Neural cell (in vitro differentiated cells): ENCODE results near the gene CLCN4. TPM values are rescaled to one million over a fixed set of nuclear protein-coding genes. Genes with fewer than 3 reads are reported as not detected.

ENCODE experiments used
- H2AFZ ChIP-seq: fragments of 200-600, 300-800 bp; sonication (generic), shearing (Covaris generic); 2 replicates; pipeline ENCODE4 v1.6.0; 2014; ENCODE audit warnings: low read depth, mild to moderate bottlenecking, antibody characterized with exemption, low read length, moderate library complexity
- H3F3A ChIP-seq: fragments of 200-600 bp; shearing (Covaris generic); 2 replicates; pipeline ENCODE4 v1.6.1; 2016; ENCODE audit warnings: mild to moderate bottlenecking, moderate library complexity, mixed read lengths, antibody characterized with exemption, low read length; ENCODE audit not compliant: insufficient read depth, poor library complexity, severe bottlenecking
- H3K27ac ChIP-seq: fragments of 200-600, 300-800 bp; sonication (generic), shearing (Covaris generic); 2 replicates; pipeline ENCODE4 v1.5.1; 2014; ENCODE audit warnings: mild to moderate bottlenecking, low read length, moderate library complexity
- H3K27me3 ChIP-seq: fragments of 300-800, 200-600 bp; sonication (generic), shearing (Covaris generic); 2 replicates; pipeline ENCODE4 v1.6.0; 2014; ENCODE audit warnings: mild to moderate bottlenecking, low read depth, low read length, moderate library complexity; ENCODE audit not compliant: insufficient read depth
- H3K36me3 ChIP-seq: fragments of 300-800, 200-600 bp; sonication (generic), shearing (Covaris generic); 2 replicates; pipeline ENCODE4 v1.5.1; 2014; ENCODE audit warnings: mild to moderate bottlenecking, antibody characterized with exemption, low read length, moderate library complexity; ENCODE audit not compliant: insufficient read depth
- H3K4me2 ChIP-seq: fragments of 300-800, 200-600 bp; sonication (generic), shearing (Covaris generic); 2 replicates; pipeline ENCODE4 v1.6.0; 2014; ENCODE audit warnings: mild to moderate bottlenecking, low read length
- H3K4me3 ChIP-seq: fragments of 300-800, 200-600 bp; sonication (generic), shearing (Covaris generic); 2 replicates; pipeline ENCODE4 v1.5.1; 2014; ENCODE audit warnings: mild to moderate bottlenecking, low read length, moderate library complexity
- H3K79me2 ChIP-seq: fragments of 200-600 bp; shearing (Covaris generic); replicated peaks from 2 replicates; pipeline ENCODE4 v1.6.0; 2014; ENCODE audit warnings: mild to moderate bottlenecking, low read length, moderate library complexity; ENCODE audit not compliant: insufficient read depth
- H3K9ac ChIP-seq: fragments of 300-800, 200-600 bp; sonication (generic), shearing (Covaris generic); 2 replicates; pipeline ENCODE4 v1.6.1; 2016; ENCODE audit warnings: mild to moderate bottlenecking, low read length, mixed read lengths
- H3K9me2 ChIP-seq: fragments of 200-600 bp; shearing (Covaris generic); 2 replicates; pipeline ENCODE4 v1.6.1; 2016; ENCODE audit warnings: mild to moderate bottlenecking, low read length, mixed read lengths; ENCODE audit not compliant: insufficient read depth
- H3K9me3 ChIP-seq: fragments of 200-600, 300-800 bp; sonication (generic), shearing (Covaris generic); 2 replicates; pipeline ENCODE4 v1.6.1; 2016; ENCODE audit warnings: mild to moderate bottlenecking, mixed run types, low read length, moderate library complexity, mixed read lengths
- H4K20me1 ChIP-seq: fragments of 200-600 bp; shearing (Covaris generic); 2 replicates; pipeline ENCODE4 v1.6.1; 2016; ENCODE audit warnings: mild to moderate bottlenecking, mixed run types; ENCODE audit not compliant: insufficient read depth
- CTCF ChIP-seq: fragments of 450-650 bp; IDR thresholded peaks from 2 replicates; pipeline ENCODE4 v1.5.1; 2014; ENCODE audit warnings: antibody characterized with exemption, mild to moderate bottlenecking, moderate library complexity; ENCODE audit not compliant: poor library complexity, severe bottlenecking
- EP300 ChIP-seq: fragments of 450-650 bp; conservative IDR thresholded peaks from 2 replicates; pipeline ENCODE4 v1.6.1; 2014; ENCODE audit warnings: antibody characterized with exemption, mild to moderate bottlenecking, moderate library complexity; ENCODE audit not compliant: poor library complexity, severe bottlenecking
- EZH2 ChIP-seq: fragments of 200-600, 300-800 bp; shearing (Covaris generic), sonication (generic); IDR thresholded peaks from 2 replicates; pipeline ENCODE4 v1.6.1; 2014; ENCODE audit warnings: antibody characterized with exemption, low read length, borderline replicate concordance, mild to moderate bottlenecking; ENCODE audit not compliant: insufficient read depth, poor library complexity, severe bottlenecking
- MXI1 ChIP-seq: fragments of 450-650 bp; conservative IDR thresholded peaks from 2 replicates; pipeline ENCODE4 v1.6.1; 2014; ENCODE audit warnings: antibody characterized with exemption, mild to moderate bottlenecking; ENCODE audit not compliant: poor library complexity, severe bottlenecking
- POLR2AphosphoS5 ChIP-seq: IDR thresholded peaks from 2 replicates; pipeline ENCODE4 v1.6.1; 2012
- RAD21 ChIP-seq: fragments of 450-650 bp; conservative IDR thresholded peaks from 2 replicates; pipeline ENCODE4 v1.6.1; 2014; ENCODE audit warnings: antibody characterized with exemption, mild to moderate bottlenecking, moderate library complexity
- REST ChIP-seq: IDR thresholded peaks from 2 replicates; pipeline ENCODE4 v1.6.1; 2012; ENCODE audit warnings: borderline replicate concordance
- SMC3 ChIP-seq: fragments of 450-650 bp; conservative IDR thresholded peaks from 2 replicates; pipeline ENCODE4 v1.6.1; 2014; ENCODE audit warnings: antibody characterized with exemption, mild to moderate bottlenecking, moderate library complexity; ENCODE audit not compliant: poor library complexity
- TAF1 ChIP-seq: IDR thresholded peaks from 2 replicates; pipeline ENCODE4 v1.6.1; 2012; ENCODE audit warnings: low read depth
- polyA plus RNA-seq: library from polyadenylated mRNA; depleted of rRNA; stranded (reverse); fragments of >200 nt; gene quantifications from 2 replicates; pipeline ENCODE4 v1.2.3, GENCODE V29; 2014

Gene CLCN4
- polyA plus RNA-seq, 1 donor from 2014 or later: 21.4 TPM

- Histone ChIP-seq H3K79me2 (no peaks in the 10 kb centered on the region), H3K9me2 (no peaks in the 10 kb centered on the region), H3K9ac (no peak overlapping the region), H3F3A (no peaks in the 10 kb centered on the region), H3K27me3 (no peaks in the 10 kb centered on the region), H3K36me3 (no peaks in the 10 kb centered on the region), H3K4me2 (no peak overlapping the region), H2AFZ (no peak overlapping the region), H3K9me3 (no peaks in the 10 kb centered on the region), H3K27ac (no peak overlapping the region), H4K20me1 (no peaks in the 10 kb centered on the region), H3K4me3 (no peak overlapping the region)
- TF ChIP-seq REST (no peak), TAF1 (no peak), SMC3 (no peak), RAD21 (no peak), EZH2 (no peak), CTCF (no peak), MXI1 (no peak), EP300 (no peak), POLR2AphosphoS5 (no peak)
Observed at GRCh38 chrX:10163031-10163430, 6.3 kb downstream of the CLCN4 start.

GRCh38 chrX:10164879-10165278 lies 8.1 kb downstream of the CLCN4 start:
- Histone ChIP-seq H3K9me3 (no peaks in the 10 kb centered on the region), H3K36me3 (no peaks in the 10 kb centered on the region), H4K20me1 (no peaks in the 10 kb centered on the region), H3K4me2 (no peak overlapping the region), H3K79me2 (no peaks in the 10 kb centered on the region), H3K9me2 (no peaks in the 10 kb centered on the region), H3K27ac (no peak overlapping the region), H3K27me3 (no peaks in the 10 kb centered on the region), H3K4me3 (no peak overlapping the region), H3F3A (no peaks in the 10 kb centered on the region), H2AFZ (no peak overlapping the region), H3K9ac (no peak overlapping the region)
- TF ChIP-seq SMC3: no peak
- no peak for TF ChIP-seq EP300
- TF ChIP-seq TAF1: no peak
